Neural progenitor cell (in vitro differentiated cells): Measurements from ENCODE around the gene ATOX1. TPM values are rescaled to one million over a fixed set of nuclear protein-coding genes. Genes with fewer than 3 reads are reported as not detected.

Experiments
- DNase-seq: peaks from one replicate; pipeline ENCODE4 v3.0.0-alpha.2; 2016; ENCODE audit warnings: low spot score
- H2AFZ ChIP-seq: fragments of 200-600 bp; sonication (generic); replicated peaks from 2 replicates; pipeline ENCODE4 v1.6.1; 2016; ENCODE audit warnings: antibody characterized with exemption
- H3F3A ChIP-seq: fragments of 200-600 bp; sonication (generic); 2 replicates; pipeline ENCODE4 v1.6.1; 2016; ENCODE audit warnings: antibody characterized with exemption, low read depth
- H3K27ac ChIP-seq: fragments of 200-600 bp; sonication (generic); 2 replicates; pipeline ENCODE4 v1.5.1; 2016; ENCODE audit warnings: mild to moderate bottlenecking
- H3K27me3 ChIP-seq: fragments of 200-600 bp; sonication (generic); 2 replicates; pipeline ENCODE4 v1.6.1; 2016; ENCODE audit warnings: mild to moderate bottlenecking, moderate library complexity
- H3K36me3 ChIP-seq: fragments of 200-600 bp; sonication (generic); 2 replicates; pipeline ENCODE4 v1.5.1; 2016
- H3K4me1 ChIP-seq: fragments of 200-600 bp; sonication (generic); 2 replicates; pipeline ENCODE4 v1.6.1; 2016; ENCODE audit warnings: mixed run types
- H3K4me2 ChIP-seq: fragments of 200-600 bp; sonication (generic); 2 replicates; pipeline ENCODE4 v1.6.1; 2016
- H3K4me3 ChIP-seq: fragments of 200-600 bp; sonication (generic); 2 replicates; pipeline ENCODE4 v1.5.1; 2016
- H3K79me2 ChIP-seq: fragments of 200-600 bp; sonication (generic); 2 replicates; pipeline ENCODE4 v1.6.1; 2016; ENCODE audit warnings: low read depth
- H3K9ac ChIP-seq: fragments of 200-600 bp; sonication (generic); 2 replicates; pipeline ENCODE4 v1.6.1; 2016
- H3K9me3 ChIP-seq: fragments of 200-600 bp; sonication (generic); 2 replicates; pipeline ENCODE4 v1.5.1; 2016; ENCODE audit warnings: low read depth
- H4K20me1 ChIP-seq: fragments of 200-600 bp; sonication (generic); 2 replicates; pipeline ENCODE4 v1.6.1; 2016; ENCODE audit warnings: low read depth
- H3K27ac Mint-ChIP-seq: 3 replicates; pipeline ENCODE4 v1.8.0; 2021; ENCODE audit warnings: mixed read lengths
- H3K27me3 Mint-ChIP-seq: 2 replicates; pipeline ENCODE4 v1.8.0; 2022; ENCODE audit warnings: low read depth, mild to moderate bottlenecking, inconsistent platforms, moderate library complexity, mixed read lengths; ENCODE audit not compliant: insufficient read depth
- H3K36me3 Mint-ChIP-seq: 3 replicates; pipeline ENCODE4 v1.8.0; 2021; ENCODE audit warnings: mixed read lengths
- H3K4me1 Mint-ChIP-seq: 3 replicates; pipeline ENCODE4 v1.8.0; 2021; ENCODE audit warnings: mixed read lengths
- H3K4me3 Mint-ChIP-seq: 3 replicates; pipeline ENCODE4 v1.8.0; 2021; ENCODE audit warnings: mild to moderate bottlenecking, moderate library complexity, mixed read lengths
- H3K9me3 Mint-ChIP-seq: 3 replicates; pipeline ENCODE4 v1.8.0; 2020; ENCODE audit warnings: mixed read lengths
- EZH2 ChIP-seq: fragments of 200-600 bp; sonication (generic); IDR thresholded peaks from 2 replicates; pipeline ENCODE4 v1.6.1; 2017; ENCODE audit warnings: antibody characterized with exemption, mild to moderate bottlenecking, moderate library complexity
- EZH2phosphoT487 ChIP-seq: fragments of 200-600 bp; sonication (generic); IDR thresholded peaks from 2 replicates; pipeline ENCODE4 v1.6.1; 2017; ENCODE audit warnings: antibody characterized with exemption
- total RNA-seq: library from RNA; depleted of rRNA; stranded (reverse); fragments of >200 nt; gene quantifications from 2 replicates; pipeline ENCODE4 v1.2.3, GENCODE V29; 2015; ENCODE audit warnings: low replicate concordance
- TF ChIP-seq, protein P1 (sequence below): fragments of 200-600 bp; sonication (generic); IDR thresholded peaks from 2 replicates; pipeline ENCODE4 v1.5.1; 2017; ENCODE audit warnings: antibody characterized with exemption, mild to moderate bottlenecking

Gene ATOX1
- total RNA-seq, 1 donor from 2014 or later = 22.8 TPM

GRCh38 chr5:151706906-151707305, 51.5 kb downstream of the ATOX1 start:
- Histone ChIP-seq H3K4me3 (no peak overlapping the region), H3K4me1 (no peaks in the 10 kb centered on the region), H3K79me2 (no peaks in the 10 kb centered on the region), H3K27me3 (no peaks in the 10 kb centered on the region), H4K20me1 (no peaks in the 10 kb centered on the region), H3K36me3 (no peaks in the 10 kb centered on the region), H3K9ac (no peak overlapping the region), H2AFZ (no peak overlapping the region), H3F3A (no peaks in the 10 kb centered on the region), H3K27ac (no peak overlapping the region), H3K9me3 (no peaks in the 10 kb centered on the region), H3K4me2 (no peak overlapping the region)
- no peak overlapping the region for H3K4me3 Mint-ChIP-seq
- DNase-seq = no peak
- peaks cover 20% of the 10 kb centered on the region for H3K4me1 Mint-ChIP-seq
- peaks cover 7% of the 10 kb centered on the region for H3K27me3 Mint-ChIP-seq
- no peaks in the 10 kb centered on the region for H3K36me3 Mint-ChIP-seq
- TF ChIP-seq, protein P1, sequence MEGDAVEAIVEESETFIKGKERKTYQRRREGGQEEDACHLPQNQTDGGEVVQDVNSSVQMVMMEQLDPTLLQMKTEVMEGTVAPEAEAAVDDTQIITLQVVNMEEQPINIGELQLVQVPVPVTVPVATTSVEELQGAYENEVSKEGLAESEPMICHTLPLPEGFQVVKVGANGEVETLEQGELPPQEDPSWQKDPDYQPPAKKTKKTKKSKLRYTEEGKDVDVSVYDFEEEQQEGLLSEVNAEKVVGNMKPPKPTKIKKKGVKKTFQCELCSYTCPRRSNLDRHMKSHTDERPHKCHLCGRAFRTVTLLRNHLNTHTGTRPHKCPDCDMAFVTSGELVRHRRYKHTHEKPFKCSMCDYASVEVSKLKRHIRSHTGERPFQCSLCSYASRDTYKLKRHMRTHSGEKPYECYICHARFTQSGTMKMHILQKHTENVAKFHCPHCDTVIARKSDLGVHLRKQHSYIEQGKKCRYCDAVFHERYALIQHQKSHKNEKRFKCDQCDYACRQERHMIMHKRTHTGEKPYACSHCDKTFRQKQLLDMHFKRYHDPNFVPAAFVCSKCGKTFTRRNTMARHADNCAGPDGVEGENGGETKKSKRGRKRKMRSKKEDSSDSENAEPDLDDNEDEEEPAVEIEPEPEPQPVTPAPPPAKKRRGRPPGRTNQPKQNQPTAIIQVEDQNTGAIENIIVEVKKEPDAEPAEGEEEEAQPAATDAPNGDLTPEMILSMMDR = no peak
- TF ChIP-seq EZH2 (no peak), EZH2phosphoT487 (no peak)
- H3K27ac Mint-ChIP-seq = no peak overlapping the region
- H3K9me3 Mint-ChIP-seq = peaks cover 2% of the 10 kb centered on the region

GRCh38 chr5:151703780-151704179, 54.7 kb downstream of the ATOX1 start:
- no peaks in the 10 kb centered on the region for H3K9me3 Mint-ChIP-seq
- H3K4me1 ChIP-seq = no peaks in the 10 kb centered on the region
- DNase-seq = no peak
- no peaks in the 10 kb centered on the region for H3K36me3 ChIP-seq
- H3K9me3 ChIP-seq = no peaks in the 10 kb centered on the region
- peaks cover 8% of the 10 kb centered on the region for H3K27me3 Mint-ChIP-seq
- H3K27me3 ChIP-seq = no peaks in the 10 kb centered on the region
- H3K4me3 Mint-ChIP-seq = no peak overlapping the region
- peaks cover 37% of the 10 kb centered on the region for H3K4me1 Mint-ChIP-seq
- no peak overlapping the region for H3K4me2 ChIP-seq
- H3K27ac Mint-ChIP-seq = no peak overlapping the region
- no peak overlapping the region for H3K9ac ChIP-seq
- no peaks in the 10 kb centered on the region for H3K79me2 ChIP-seq
- H3K27ac ChIP-seq = no peak overlapping the region
- H3K4me3 ChIP-seq = no peak overlapping the region
- no peaks in the 10 kb centered on the region for H3F3A ChIP-seq
- H4K20me1 ChIP-seq = no peaks in the 10 kb centered on the region
- H2AFZ ChIP-seq = no peak overlapping the region
- TF ChIP-seq, protein P1 = no peak
- TF ChIP-seq EZH2 (no peak), EZH2phosphoT487 (no peak)
- no peaks in the 10 kb centered on the region for H3K36me3 Mint-ChIP-seq

DNA sequence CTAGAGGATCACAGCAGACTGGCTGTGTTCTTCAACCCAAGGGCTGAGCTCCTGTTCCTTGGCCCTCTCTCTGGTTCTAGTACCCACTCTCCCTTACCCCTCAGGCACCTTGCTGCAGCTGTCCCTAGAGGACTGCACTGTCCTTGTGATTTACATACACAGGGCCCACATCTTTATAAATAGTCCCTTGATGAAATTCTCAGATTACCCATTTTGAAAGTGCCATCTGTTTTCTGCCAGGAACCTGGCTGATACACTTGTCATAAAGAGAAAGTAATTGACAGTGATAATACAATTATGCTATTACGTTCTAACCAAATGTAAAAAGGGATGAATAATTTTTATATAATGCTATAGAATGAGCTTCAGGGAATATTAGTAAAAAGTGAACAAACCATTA, 55.2 kb downstream of the ATOX1 start:
- no peaks in the 10 kb centered on the region for H3K36me3 ChIP-seq
- DNase-seq = no peak
- no peak overlapping the region for H3K9ac ChIP-seq
- Mint-ChIP-seq H3K9me3 (no peaks in the 10 kb centered on the region), H3K27me3 (peaks cover 8% of the 10 kb centered on the region), H3K36me3 (no peaks in the 10 kb centered on the region), H3K27ac (no peak overlapping the region), H3K4me3 (no peak overlapping the region), H3K4me1 (peaks cover 34% of the 10 kb centered on the region)
- H4K20me1 ChIP-seq = no peaks in the 10 kb centered on the region
- H3K27me3 ChIP-seq = no peaks in the 10 kb centered on the region
- no peak overlapping the region for H3K27ac ChIP-seq
- H3K9me3 ChIP-seq = no peaks in the 10 kb centered on the region
- H2AFZ ChIP-seq = no peak overlapping the region
- H3K4me1 ChIP-seq = no peaks in the 10 kb centered on the region
- H3K4me2 ChIP-seq = no peak overlapping the region
- H3F3A ChIP-seq = no peaks in the 10 kb centered on the region
- no peak overlapping the region for H3K4me3 ChIP-seq
- H3K79me2 ChIP-seq = no peaks in the 10 kb centered on the region
- TF ChIP-seq, protein P1 = no peak
- no peak for TF ChIP-seq EZH2phosphoT487
- no peak for TF ChIP-seq EZH2
